HepG2 (cell line): ENCODE results near the gene CASKIN1. TPM values are rescaled to one million over a fixed set of nuclear protein-coding genes. Genes with fewer than 3 reads are reported as not detected.
A peak's percentile ranks its signal among the peaks of the same experiment; 100 is the strongest.

Experiments
- NRL ChIP-seq: sonication (generic); formaldehyde crosslinking; IDR thresholded peaks from 2 replicates; pipeline ENCODE4 v1.5.0; 2020; ENCODE audit warnings: missing genetic modification reagents, mild to moderate bottlenecking, moderate library complexity, borderline replicate concordance
- ZBTB34 ChIP-seq: sonication (generic); formaldehyde crosslinking; IDR thresholded peaks from 2 replicates; pipeline ENCODE4 v1.8.0; 2022; ENCODE audit warnings: mild to moderate bottlenecking, missing genetic modification reagents
- ZNF333 ChIP-seq: sonication (generic); formaldehyde crosslinking; IDR thresholded peaks from 2 replicates; pipeline ENCODE4 v1.4.0; 2020; ENCODE audit warnings: mild to moderate bottlenecking, missing genetic modification reagents, borderline replicate concordance
- ZNF547 ChIP-seq: sonication (generic); formaldehyde crosslinking; IDR thresholded peaks from 2 replicates; pipeline ENCODE4 v1.5.1; 2020; ENCODE audit warnings: mild to moderate bottlenecking, missing genetic modification reagents
- ZNF567 ChIP-seq: sonication (generic); formaldehyde crosslinking; IDR thresholded peaks from 2 replicates; pipeline ENCODE4 v1.8.1; 2023; ENCODE audit warnings: mild to moderate bottlenecking, missing genetic modification reagents, borderline replicate concordance
- polyA plus RNA-seq, 8 experiments: library from polyadenylated mRNA; depleted of rRNA in 3 of 8; stranded (reverse) in 7 of 8; unstranded in 1 of 8; fragments of >200 nt; fragmentation: Illumina TruSeq in 4 of 8; extraction: Trizol in 4 of 8; gene quantifications; 2 replicates each; pipeline versions ENCODE4 v1.2.1 to v1.2.3, GENCODE V29; 2011 to 2016; ENCODE audit warnings: low read depth in 4 of 8, missing spikeins in 1 of 8, mixed read lengths in 1 of 8; ENCODE audit not compliant: insufficient read depth in 1 of 8
- total RNA-seq, 5 experiments: library from RNA; depleted of rRNA; stranded (reverse); fragments of >200 nt; fragmentation: Illumina TruSeq; extraction: Trizol; gene quantifications; 2 replicates each; pipeline ENCODE4 v1.2.3, GENCODE V29; 2016; ENCODE audit warnings: low read depth in 1 of 5
- TF ChIP-seq, protein P1 (sequence below), 2 experiments: fragments of 450-650 bp in 1 of 2; sonication (generic) in 1 of 2; formaldehyde crosslinking in 1 of 2; IDR thresholded peaks; 2 replicates each; pipeline versions ENCODE4 v1.6.1 to v1.8.0; 2016 to 2022; ENCODE audit warnings: antibody characterized with exemption in 1 of 2, mild to moderate bottlenecking in 1 of 2, missing genetic modification reagents in 1 of 2
- TF ChIP-seq, protein P2 (sequence below): sonication (generic); formaldehyde crosslinking; IDR thresholded peaks from 2 replicates; pipeline ENCODE4 v1.4.0; 2020; ENCODE audit warnings: missing genetic modification reagents
- TF ChIP-seq, protein P3 (sequence below): IDR thresholded peaks from 2 replicates; pipeline ENCODE4 v1.6.1; 2016; ENCODE audit warnings: low read depth, control low read depth

Gene CASKIN1
- total and polyA plus RNA-seq, 2 of the 13 experiments (the other 11 are each of a cell fraction or from before 2014, with no cell fraction given) = 1.2 to 2.2 TPM

DNA sequence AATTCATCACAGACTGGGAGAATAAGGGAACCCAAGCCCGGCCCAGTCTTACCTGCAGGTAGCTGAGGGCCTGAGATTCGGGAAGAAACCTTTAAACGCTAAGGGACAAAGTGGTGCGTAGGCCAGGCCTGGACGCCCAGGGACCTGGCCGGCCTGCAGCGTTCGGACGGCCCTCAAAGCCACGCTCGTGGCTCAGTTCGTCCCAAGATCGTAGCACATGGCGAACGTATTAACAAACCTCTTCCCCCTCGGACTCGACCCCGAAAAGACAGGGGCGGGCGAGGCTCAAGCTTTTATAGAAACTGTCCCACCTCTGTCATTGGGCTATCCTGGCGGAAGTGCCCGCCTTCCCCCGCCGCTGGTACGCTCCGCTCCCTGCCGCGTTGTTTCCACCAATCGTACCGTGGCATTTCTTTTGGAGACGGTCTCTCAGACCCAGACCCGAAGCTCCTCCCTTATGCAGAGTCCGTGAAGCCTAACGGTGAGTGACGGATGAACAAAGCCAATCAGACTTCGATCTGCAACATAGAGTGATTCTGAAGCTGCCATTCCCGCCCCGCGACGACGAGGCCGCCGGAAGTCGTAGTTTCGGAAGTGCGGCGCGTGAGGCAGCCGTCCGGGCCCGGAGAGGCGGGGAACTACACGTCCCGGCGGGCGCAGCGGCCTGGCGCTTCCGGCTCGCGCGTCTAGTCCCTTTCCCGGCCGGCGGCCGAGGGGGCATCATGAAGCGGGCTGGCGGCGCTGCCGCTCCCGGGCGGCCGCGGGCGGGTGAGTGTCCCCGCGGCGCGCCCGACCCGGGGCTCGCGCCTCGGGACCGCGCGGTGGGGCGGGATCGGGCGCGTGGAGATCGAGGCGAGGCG, 41.1 kb downstream of the CASKIN1 start, which contains the start of gene TRAF7 (continued):
- TF ChIP-seq, protein P1, sequence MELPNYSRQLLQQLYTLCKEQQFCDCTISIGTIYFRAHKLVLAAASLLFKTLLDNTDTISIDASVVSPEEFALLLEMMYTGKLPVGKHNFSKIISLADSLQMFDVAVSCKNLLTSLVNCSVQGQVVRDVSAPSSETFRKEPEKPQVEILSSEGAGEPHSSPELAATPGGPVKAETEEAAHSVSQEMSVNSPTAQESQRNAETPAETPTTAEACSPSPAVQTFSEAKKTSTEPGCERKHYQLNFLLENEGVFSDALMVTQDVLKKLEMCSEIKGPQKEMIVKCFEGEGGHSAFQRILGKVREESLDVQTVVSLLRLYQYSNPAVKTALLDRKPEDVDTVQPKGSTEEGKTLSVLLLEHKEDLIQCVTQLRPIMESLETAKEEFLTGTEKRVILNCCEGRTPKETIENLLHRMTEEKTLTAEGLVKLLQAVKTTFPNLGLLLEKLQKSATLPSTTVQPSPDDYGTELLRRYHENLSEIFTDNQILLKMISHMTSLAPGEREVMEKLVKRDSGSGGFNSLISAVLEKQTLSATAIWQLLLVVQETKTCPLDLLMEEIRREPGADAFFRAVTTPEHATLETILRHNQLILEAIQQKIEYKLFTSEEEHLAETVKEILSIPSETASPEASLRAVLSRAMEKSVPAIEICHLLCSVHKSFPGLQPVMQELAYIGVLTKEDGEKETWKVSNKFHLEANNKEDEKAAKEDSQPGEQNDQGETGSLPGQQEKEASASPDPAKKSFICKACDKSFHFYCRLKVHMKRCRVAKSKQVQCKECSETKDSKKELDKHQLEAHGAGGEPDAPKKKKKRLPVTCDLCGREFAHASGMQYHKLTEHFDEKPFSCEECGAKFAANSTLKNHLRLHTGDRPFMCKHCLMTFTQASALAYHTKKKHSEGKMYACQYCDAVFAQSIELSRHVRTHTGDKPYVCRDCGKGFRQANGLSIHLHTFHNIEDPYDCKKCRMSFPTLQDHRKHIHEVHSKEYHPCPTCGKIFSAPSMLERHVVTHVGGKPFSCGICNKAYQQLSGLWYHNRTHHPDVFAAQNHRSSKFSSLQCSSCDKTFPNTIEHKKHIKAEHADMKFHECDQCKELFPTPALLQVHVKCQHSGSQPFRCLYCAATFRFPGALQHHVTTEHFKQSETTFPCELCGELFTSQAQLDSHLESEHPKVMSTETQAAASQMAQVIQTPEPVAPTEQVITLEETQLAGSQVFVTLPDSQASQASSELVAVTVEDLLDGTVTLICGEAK (IDR thresholded peaks at IDR 0.05) = peak; percentile 59
- TF ChIP-seq, protein P1 (CRISPR knock-in tag; IDR thresholded peaks at IDR 0.05) = peak; percentile 68
- TF ChIP-seq ZNF547 (CRISPR knock-in tag) (peak; percentile 68; the same call in 1 of the 2 replicates), NRL (CRISPR knock-in tag) (peak; percentile 92; the same call in 1 of the 2 replicates), ZBTB34 (CRISPR knock-in tag) (no peak; the same call in 1 of the 2 replicates), ZNF567 (CRISPR knock-in tag) (no peak), ZNF333 (0 out of 2 replicates have a peak, but pooled peaks have one; percentile 79)
- TF ChIP-seq, protein P2, sequence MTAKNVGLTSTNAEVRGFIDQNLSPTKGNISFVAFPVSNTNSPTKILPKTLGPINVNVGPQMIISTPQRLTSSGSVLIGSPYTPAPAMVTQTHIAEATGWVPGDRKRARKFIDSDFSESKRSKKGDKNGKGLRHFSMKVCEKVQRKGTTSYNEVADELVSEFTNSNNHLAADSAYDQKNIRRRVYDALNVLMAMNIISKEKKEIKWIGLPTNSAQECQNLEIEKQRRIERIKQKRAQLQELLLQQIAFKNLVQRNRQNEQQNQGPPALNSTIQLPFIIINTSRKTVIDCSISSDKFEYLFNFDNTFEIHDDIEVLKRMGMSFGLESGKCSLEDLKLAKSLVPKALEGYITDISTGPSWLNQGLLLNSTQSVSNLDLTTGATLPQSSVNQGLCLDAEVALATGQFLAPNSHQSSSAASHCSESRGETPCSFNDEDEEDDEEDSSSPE (CRISPR knock-in tag) = peak; percentile 86
- TF ChIP-seq, protein P3, sequence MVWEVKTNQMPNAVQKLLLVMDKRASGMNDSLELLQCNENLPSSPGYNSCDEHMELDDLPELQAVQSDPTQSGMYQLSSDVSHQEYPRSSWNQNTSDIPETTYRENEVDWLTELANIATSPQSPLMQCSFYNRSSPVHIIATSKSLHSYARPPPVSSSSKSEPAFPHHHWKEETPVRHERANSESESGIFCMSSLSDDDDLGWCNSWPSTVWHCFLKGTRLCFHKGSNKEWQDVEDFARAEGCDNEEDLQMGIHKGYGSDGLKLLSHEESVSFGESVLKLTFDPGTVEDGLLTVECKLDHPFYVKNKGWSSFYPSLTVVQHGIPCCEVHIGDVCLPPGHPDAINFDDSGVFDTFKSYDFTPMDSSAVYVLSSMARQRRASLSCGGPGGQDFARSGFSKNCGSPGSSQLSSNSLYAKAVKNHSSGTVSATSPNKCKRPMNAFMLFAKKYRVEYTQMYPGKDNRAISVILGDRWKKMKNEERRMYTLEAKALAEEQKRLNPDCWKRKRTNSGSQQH (CRISPR knock-in tag) = no peak
